BJ (cell line): ENCODE results near the gene RAPSN. TPM values are rescaled to one million over a fixed set of nuclear protein-coding genes. Genes with fewer than 3 reads are reported as not detected.

Experiments
- CTCF ChIA-PET: fragments of 350-600 bp; formaldehyde crosslinking; extraction: SDS; loops from one replicate; lab custom pipeline; 2021; ENCODE audit warnings: antibody characterized with exemption, inconsistent platforms; lab: Yijun Ruan, JAX
- POLR2A ChIA-PET: fragments of 300-600 bp; sonication (Branson Sonifier 250); formaldehyde crosslinking; extraction: SDS; loops from one replicate; lab custom pipeline; 2021; ENCODE audit warnings: antibody characterized with exemption; lab: Charles Lee
- DNase-seq: peaks from one replicate; pipeline ENCODE4 v3.0.0-alpha.2; 2011; ENCODE audit warnings: low read depth
- H3K27me3 ChIP-seq: 2 replicates; pipeline ENCODE4 v1.6.0; 2011; ENCODE audit warnings: low read length; ENCODE audit not compliant: control insufficient read depth, insufficient read depth
- H3K36me3 ChIP-seq: 2 replicates; pipeline ENCODE4 v1.5.1; 2011; ENCODE audit warnings: low read length; ENCODE audit not compliant: control insufficient read depth, insufficient read depth
- H3K4me3 ChIP-seq: 2 replicates; pipeline ENCODE4 v1.5.1; 2011; ENCODE audit warnings: low read depth, mild to moderate bottlenecking, control low read depth, low read length
- polyA plus RNA-seq: library from polyadenylated mRNA; depleted of rRNA; stranded (reverse); fragments of >200 nt; gene quantifications from 2 replicates; pipeline ENCODE4 v1.2.3, GENCODE V29; 2011
- TF ChIP-seq, protein P1 (sequence below): IDR thresholded peaks from 2 replicates; pipeline ENCODE4 v1.5.1; 2011; ENCODE audit warnings: low read depth, mild to moderate bottlenecking, control low read depth, inconsistent platforms, low read length, moderate library complexity; ENCODE audit not compliant: insufficient read depth

Gene RAPSN
- polyA plus RNA-seq, 1 experiment, result 0.10 TPM

- Histone ChIP-seq H3K27me3 (no peaks in the 10 kb centered on the region), H3K36me3 (no peaks in the 10 kb centered on the region), H3K4me3 (no peak overlapping the region)
- ChIA-PET CTCF (interaction anchor here (0.9 to 1.8 kb wide), 2 partner anchors 16 to 20 kb away, joined by 3 to 9 read pairs; no protein-coding TSS in a partner anchor), POLR2A (no interaction called here)
- TF ChIP-seq, protein P1, sequence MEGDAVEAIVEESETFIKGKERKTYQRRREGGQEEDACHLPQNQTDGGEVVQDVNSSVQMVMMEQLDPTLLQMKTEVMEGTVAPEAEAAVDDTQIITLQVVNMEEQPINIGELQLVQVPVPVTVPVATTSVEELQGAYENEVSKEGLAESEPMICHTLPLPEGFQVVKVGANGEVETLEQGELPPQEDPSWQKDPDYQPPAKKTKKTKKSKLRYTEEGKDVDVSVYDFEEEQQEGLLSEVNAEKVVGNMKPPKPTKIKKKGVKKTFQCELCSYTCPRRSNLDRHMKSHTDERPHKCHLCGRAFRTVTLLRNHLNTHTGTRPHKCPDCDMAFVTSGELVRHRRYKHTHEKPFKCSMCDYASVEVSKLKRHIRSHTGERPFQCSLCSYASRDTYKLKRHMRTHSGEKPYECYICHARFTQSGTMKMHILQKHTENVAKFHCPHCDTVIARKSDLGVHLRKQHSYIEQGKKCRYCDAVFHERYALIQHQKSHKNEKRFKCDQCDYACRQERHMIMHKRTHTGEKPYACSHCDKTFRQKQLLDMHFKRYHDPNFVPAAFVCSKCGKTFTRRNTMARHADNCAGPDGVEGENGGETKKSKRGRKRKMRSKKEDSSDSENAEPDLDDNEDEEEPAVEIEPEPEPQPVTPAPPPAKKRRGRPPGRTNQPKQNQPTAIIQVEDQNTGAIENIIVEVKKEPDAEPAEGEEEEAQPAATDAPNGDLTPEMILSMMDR, result no peak
- no peak for DNase-seq
These were observed 11.7 kb downstream of the RAPSN start for GRCh38 chr11:47437218-47437745.

- POLR2A ChIA-PET, result no interaction called here
These were observed 12.2 kb downstream of the RAPSN start for GRCh38 chr11:47436726-47437125.

DNA sequence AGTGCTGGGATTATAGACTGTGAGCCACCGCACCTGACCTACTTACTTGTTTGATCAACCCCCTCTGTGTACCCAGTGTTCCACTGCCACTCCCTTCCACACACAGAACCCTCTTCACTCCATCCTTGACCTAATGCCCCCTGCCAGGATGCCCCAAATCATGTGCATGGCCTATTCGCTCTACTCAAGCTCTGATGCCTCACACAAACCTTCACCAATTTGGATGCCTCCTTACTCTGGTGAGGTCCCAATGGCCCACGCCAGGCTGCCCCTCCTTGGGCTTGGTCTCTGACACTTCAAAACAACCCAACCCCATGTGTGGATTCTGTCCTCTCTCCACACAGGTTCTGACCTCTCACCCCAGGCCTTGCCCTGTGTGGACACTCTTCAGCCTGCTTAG is 13.2 kb downstream of the RAPSN start:
- TF ChIP-seq, protein P1, result no peak
- ChIA-PET CTCF (interaction anchor here (1.8 kb wide), 1 partner anchor 18 kb away, joined by 9 read pairs; no protein-coding TSS in a partner anchor), POLR2A (no interaction called here)

More at GRCh38 chr11:47436726-47437125, 12.2 kb downstream of the RAPSN start:
- no peaks in the 10 kb centered on the region for H3K27me3 ChIP-seq
- TF ChIP-seq, protein P1, result no peak
- DNase-seq, result no peak
- no peak overlapping the region for H3K4me3 ChIP-seq
- H3K36me3 ChIP-seq, result no peaks in the 10 kb centered on the region
- CTCF ChIA-PET, result interaction anchor here (1.8 kb wide), 1 partner anchor 16 kb away, joined by 9 read pairs; no protein-coding TSS in a partner anchor

DNA sequence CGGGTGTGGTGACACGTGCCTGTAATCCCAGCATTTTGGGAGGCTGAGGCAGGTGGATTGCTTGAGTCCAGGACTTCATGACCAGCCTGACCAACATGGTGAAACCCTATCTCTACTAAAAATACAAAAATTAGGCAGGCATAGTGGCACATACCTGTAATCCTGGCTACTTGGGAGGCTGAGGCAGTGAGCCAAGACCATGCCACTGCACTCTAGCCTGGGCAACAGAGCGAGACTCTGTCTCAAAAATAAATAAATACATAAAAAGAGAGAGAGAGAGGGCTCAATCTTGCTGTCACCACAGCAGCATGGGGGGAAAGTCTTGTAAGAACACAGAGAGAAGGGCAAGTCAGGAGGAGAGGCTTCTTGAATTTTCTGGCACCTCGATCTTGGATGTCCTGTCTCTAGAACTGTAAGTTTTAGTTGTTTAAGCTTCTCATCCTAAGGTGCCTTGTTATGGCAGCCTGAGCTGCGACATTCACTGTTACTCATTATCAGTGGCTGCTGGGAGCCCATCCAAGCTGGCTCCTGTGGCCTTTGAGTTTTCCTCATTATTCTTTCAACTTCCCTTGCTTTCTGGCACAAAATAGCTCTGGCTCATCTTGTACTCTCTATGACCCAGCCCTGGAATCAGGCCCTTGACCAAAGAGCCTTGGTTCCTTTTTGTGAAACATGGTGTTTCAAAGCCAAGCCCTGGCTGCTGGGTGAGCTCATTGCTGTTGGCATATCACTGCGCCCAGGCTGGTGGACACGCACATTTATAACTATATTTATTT is 14.7 kb downstream of the RAPSN start:
- ChIA-PET POLR2A (interaction anchor here (0.9 kb wide), 1 partner anchor 11 kb away, joined by 6 read pairs; no protein-coding TSS in a partner anchor), CTCF (interaction anchor here (0.8 to 1.5 kb wide), 2 partner anchors 25 to 60 kb away, joined by 3 read pairs; partner anchors contain the start of gene SLC39A13)
- TF ChIP-seq, protein P1, result no peak
- Histone ChIP-seq H3K36me3 (no peaks in the 10 kb centered on the region), H3K4me3 (no peak overlapping the region), H3K27me3 (no peaks in the 10 kb centered on the region)
- peak; percentile 54 for DNase-seq

More for the DNA sequence above, 13.2 kb downstream of the RAPSN start:
- Histone ChIP-seq H3K36me3 (no peaks in the 10 kb centered on the region), H3K27me3 (no peaks in the 10 kb centered on the region), H3K4me3 (no peak overlapping the region)
- DNase-seq, result no peak

DNA sequence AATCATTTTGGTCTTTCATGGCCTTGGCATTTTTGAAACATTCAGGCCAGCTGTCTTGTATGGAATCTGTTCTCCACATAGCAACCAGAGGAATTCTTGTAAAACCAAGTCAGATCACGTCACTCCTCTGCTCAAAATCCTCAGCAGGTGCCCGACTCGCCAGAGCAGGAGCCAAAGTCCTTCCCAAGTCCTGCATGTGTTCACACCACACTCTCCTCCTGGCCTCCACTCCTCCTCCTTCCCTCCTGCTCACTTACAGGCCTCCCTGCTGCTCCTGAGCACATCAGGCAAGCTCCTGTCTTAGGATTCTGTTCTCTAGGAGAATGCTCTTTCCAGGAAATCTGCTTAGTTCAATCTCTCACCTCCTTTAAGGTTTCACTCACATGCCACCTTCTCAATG is 15.8 kb downstream of the RAPSN start:
- ChIA-PET POLR2A (no interaction called here), CTCF (interaction anchor here (1.5 kb wide), 1 partner anchor 24 kb away, joined by 3 read pairs; the partner anchor contains the start of gene SLC39A13)
- no peaks in the 10 kb centered on the region for H3K27me3 ChIP-seq
- no peaks in the 10 kb centered on the region for H3K36me3 ChIP-seq
- H3K4me3 ChIP-seq, result no peak overlapping the region
- peak; percentile 46 for DNase-seq
- TF ChIP-seq, protein P1, result no peak
